GM12892 (cell line): ENCODE data around the gene TEKT5.

ENCODE experiments used
- POLR2A ChIP-seq: IDR thresholded peaks from 2 replicates; pipeline ENCODE4 v1.6.1; 2011; ENCODE audit warnings: low read depth, low read length, control low read depth
- POLR2AphosphoS5 ChIP-seq: IDR thresholded peaks from 2 replicates; pipeline ENCODE4 v1.6.1; 2011; ENCODE audit warnings: low read depth, low read length, control low read depth
- TAF1 ChIP-seq: IDR thresholded peaks from 2 replicates; pipeline ENCODE4 v1.6.1; 2011; ENCODE audit warnings: low read depth, mild to moderate bottlenecking, control low read depth, low read length, borderline replicate concordance

- TF ChIP-seq POLR2A (no peak), POLR2AphosphoS5 (no peak), TAF1 (no peak)
Observed at GRCh38 chr16:10692470-10692869, 2.3 kb downstream of the TEKT5 start.
